ENCODE results near the gene ZNF217.
"Not testable (repeated sequence)": the region's sequence is repeated elsewhere in the genome, so short reads cannot be mapped to it uniquely, and the experiment has no call there.

Gene ZNF217

DNA sequence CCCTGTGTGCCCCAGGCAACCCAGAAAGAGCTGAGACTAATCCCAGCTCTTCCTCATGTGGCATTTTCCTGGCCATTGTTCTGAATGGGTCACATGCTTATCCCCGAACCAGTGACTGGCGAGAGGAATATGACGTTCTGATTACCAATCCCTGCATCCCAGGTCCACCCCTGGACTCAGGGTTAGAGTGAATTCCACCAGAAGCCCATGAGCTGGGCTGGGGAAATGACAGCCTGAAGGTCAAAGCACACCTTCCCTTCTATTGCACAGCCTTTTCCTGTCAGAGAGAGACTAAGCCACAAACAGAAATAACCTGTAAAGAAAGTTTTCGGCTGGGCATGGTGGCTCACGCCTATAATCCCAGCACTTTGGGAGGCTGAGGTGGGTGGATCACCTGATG is 70.9 kb downstream of the ZNF217 start:
- no peak for DNase-seq (ENCODE audit: low read depth)
- TF ChIP-seq, protein P1, sequence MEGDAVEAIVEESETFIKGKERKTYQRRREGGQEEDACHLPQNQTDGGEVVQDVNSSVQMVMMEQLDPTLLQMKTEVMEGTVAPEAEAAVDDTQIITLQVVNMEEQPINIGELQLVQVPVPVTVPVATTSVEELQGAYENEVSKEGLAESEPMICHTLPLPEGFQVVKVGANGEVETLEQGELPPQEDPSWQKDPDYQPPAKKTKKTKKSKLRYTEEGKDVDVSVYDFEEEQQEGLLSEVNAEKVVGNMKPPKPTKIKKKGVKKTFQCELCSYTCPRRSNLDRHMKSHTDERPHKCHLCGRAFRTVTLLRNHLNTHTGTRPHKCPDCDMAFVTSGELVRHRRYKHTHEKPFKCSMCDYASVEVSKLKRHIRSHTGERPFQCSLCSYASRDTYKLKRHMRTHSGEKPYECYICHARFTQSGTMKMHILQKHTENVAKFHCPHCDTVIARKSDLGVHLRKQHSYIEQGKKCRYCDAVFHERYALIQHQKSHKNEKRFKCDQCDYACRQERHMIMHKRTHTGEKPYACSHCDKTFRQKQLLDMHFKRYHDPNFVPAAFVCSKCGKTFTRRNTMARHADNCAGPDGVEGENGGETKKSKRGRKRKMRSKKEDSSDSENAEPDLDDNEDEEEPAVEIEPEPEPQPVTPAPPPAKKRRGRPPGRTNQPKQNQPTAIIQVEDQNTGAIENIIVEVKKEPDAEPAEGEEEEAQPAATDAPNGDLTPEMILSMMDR (IDR thresholded peaks at IDR 0.05; ENCODE audit: control insufficient read depth, extremely low read depth, insufficient read depth): no peak
- no peak overlapping the region for H3K4me3 ChIP-seq (ENCODE audit: low read depth, low read length)

DNA sequence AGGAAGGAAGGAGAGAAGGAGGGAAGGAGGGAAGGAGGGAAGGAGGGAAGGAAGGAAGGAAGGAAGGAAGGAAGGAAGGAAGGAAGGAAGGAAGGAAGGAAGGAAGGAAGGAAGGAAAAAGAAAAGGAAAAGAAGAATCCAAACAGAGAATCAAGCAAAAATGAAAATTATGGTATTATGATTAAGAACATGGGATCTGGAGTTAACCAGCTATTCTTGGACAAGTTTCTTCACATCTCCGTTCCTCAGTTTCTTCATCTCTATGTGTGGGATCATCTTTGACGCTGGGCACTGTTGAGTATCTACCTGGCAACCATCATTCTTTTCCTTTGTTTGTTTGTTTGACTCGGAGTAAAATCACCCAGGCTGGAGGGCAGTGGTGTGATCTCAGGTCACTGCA is 71.6 kb downstream of the ZNF217 start:
- no peak overlapping the region for H3K4me3 ChIP-seq (ENCODE audit: low read depth, low read length)
- DNase-seq (ENCODE audit: low read depth): no peak
- TF ChIP-seq, protein P1 (IDR thresholded peaks at IDR 0.05; ENCODE audit: control insufficient read depth, extremely low read depth, insufficient read depth): no peak

DNA sequence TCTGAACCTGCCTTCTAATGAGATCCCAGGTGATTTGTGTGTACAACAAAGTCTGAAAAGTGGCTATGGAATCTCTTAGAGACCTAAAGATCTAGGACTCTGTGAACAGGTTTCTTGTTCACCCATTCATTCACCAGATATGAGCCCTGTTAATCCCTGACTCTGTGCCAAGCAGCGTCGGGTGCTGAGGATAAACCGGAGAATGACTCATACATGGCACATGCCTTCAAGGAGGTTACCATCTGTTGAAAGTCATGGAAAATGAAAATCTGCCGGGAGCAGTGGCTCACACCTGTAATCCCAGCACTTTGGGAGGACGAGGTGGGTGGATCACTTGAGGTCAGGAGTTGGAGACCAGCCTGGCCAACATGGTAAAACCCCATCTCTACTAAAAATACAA is 72.2 kb downstream of the ZNF217 start:
- not testable (repeated sequence) for H3K4me3 ChIP-seq (ENCODE audit: low read depth, low read length); DNase-seq (ENCODE audit: low read depth)

DNA sequence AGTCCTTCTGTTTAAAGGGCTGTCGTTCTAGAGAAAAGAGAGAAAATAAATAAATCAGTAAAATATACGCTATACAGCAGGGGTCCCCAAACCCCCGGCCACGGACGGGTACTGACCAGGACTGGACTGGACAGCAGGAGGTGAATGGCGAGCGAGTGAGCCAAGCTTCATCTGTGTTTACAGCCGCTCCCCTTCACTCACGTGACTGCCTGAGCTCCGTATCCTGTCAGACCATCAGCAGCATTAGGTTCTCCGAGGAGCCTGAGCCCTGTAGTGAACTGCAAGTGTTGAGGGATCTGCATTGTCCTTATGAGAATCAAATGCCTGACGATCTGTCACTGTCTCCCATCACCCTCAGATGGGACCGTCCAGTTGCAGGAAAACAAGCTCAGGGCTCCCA is 76.5 kb downstream of the ZNF217 start:
- DNase-seq (ENCODE audit: low read depth): no peak
- TF ChIP-seq, protein P1 (IDR thresholded peaks at IDR 0.05; ENCODE audit: control insufficient read depth, extremely low read depth, insufficient read depth): no peak
- no peak overlapping the region for H3K4me3 ChIP-seq (ENCODE audit: low read depth, low read length)
